Measurements from ENCODE around the gene FADS3. TPM values are rescaled to one million over a fixed set of nuclear protein-coding genes. Genes with fewer than 3 reads are reported as not detected.

FADS3 gene
- total RNA-seq, 3 donors from 2014 or later (not counting 1 experiment from before 2014, with no cell fraction given), result 10.8 to 17.8 (median 11.5) TPM

- Mint-ChIP-seq H3K4me1 (no peaks in the 10 kb centered on the region), H3K27ac (no peak overlapping the region), H3K9me3 (peaks cover 0 to 4% of the 10 kb centered on the region in 2 donors), H3K27me3 (ENCODE audit: low read depth in 2 of 2) (peaks cover 30 to 31% of the 10 kb centered on the region in 2 donors), H3K4me3 (no peak overlapping the region), H3K36me3 (no peaks in the 10 kb centered on the region)
- no peak for ATAC-seq
- no peaks in the 10 kb centered on the region for H3K36me3 ChIP-seq (ENCODE audit: control insufficient read depth, insufficient read depth, low read length)
- intact Hi-C loops (cut with micrococcal nuclease), result no loop called here
- H3K27ac ChIP-seq (ENCODE audit: low read length), result no peak overlapping the region
- TF ChIP-seq CTCF (IDR thresholded peaks at IDR 0.05), result no peak
- no peaks in the 10 kb centered on the region for H3K9me3 ChIP-seq (ENCODE audit: control insufficient read depth, insufficient read depth, low read length)
- no peak overlapping the region for H3K4me3 ChIP-seq (ENCODE audit: low read length)
- 96% methylated on average over 3 of the region's 3 CpGs for WGBS (ENCODE audit: insufficient coverage)
- no peak for DNase-seq
- no peaks in the 10 kb centered on the region for H3K27me3 ChIP-seq (ENCODE audit: control insufficient read depth, insufficient read depth, low read length)
- H3K4me1 ChIP-seq (ENCODE audit: control insufficient read depth, insufficient read depth, low read length), result no peaks in the 10 kb centered on the region
Measured at GRCh38 chr11:61930933-61931332, 39.6 kb upstream of the FADS3 start.

- DNase-seq, result no peak
- no peaks in the 10 kb centered on the region for H3K4me1 Mint-ChIP-seq
- intact Hi-C loops (cut with micrococcal nuclease), result no loop called here
- H3K27me3 Mint-ChIP-seq (ENCODE audit: low read depth in 2 of 2), result peaks cover 27% of the 10 kb centered on the region in 2 donors
- H3K36me3 ChIP-seq (ENCODE audit: control insufficient read depth, insufficient read depth, low read length), result no peaks in the 10 kb centered on the region
- no peaks in the 10 kb centered on the region for H3K4me1 ChIP-seq (ENCODE audit: control insufficient read depth, insufficient read depth, low read length)
- H3K27ac ChIP-seq (ENCODE audit: low read length), result no peak overlapping the region
- H3K9me3 ChIP-seq (ENCODE audit: control insufficient read depth, insufficient read depth, low read length), result no peaks in the 10 kb centered on the region
- H3K36me3 Mint-ChIP-seq, result no peaks in the 10 kb centered on the region
- no peak for ATAC-seq
- H3K4me3 ChIP-seq (ENCODE audit: low read length), result no peak overlapping the region
- H3K27me3 ChIP-seq (ENCODE audit: control insufficient read depth, insufficient read depth, low read length), result no peaks in the 10 kb centered on the region
- no peak overlapping the region for H3K27ac Mint-ChIP-seq
- TF ChIP-seq CTCF (IDR thresholded peaks at IDR 0.05), result no peak
- H3K9me3 Mint-ChIP-seq, result peaks cover 0 to 3% of the 10 kb centered on the region in 2 donors
- H3K4me3 Mint-ChIP-seq, result no peak overlapping the region
Measured at GRCh38 chr11:61928606-61929005, 37.3 kb upstream of the FADS3 start.

GRCh38 chr11:61927501-61927900 lies 36.2 kb upstream of the FADS3 start:
- Mint-ChIP-seq H3K4me1 (no peaks in the 10 kb centered on the region), H3K27ac (no peak overlapping the region), H3K9me3 (no peaks in the 10 kb centered on the region), H3K4me3 (no peak overlapping the region), H3K36me3 (no peaks in the 10 kb centered on the region), H3K27me3 (ENCODE audit: low read depth in 2 of 2) (peaks cover 18 to 20% of the 10 kb centered on the region in 2 donors)
- ATAC-seq (no peak), DNase-seq (no peak)
- intact Hi-C loops (cut with micrococcal nuclease), result no loop called here
- Histone ChIP-seq H3K4me1 (ENCODE audit: control insufficient read depth, insufficient read depth, low read length) (peaks cover 4% of the 10 kb centered on the region), H3K27ac (ENCODE audit: low read length) (no peak overlapping the region), H3K9me3 (ENCODE audit: control insufficient read depth, insufficient read depth, low read length) (no peaks in the 10 kb centered on the region), H3K27me3 (ENCODE audit: control insufficient read depth, insufficient read depth, low read length) (no peaks in the 10 kb centered on the region), H3K4me3 (ENCODE audit: low read length) (no peak overlapping the region), H3K36me3 (ENCODE audit: control insufficient read depth, insufficient read depth, low read length) (no peaks in the 10 kb centered on the region)
- no peak for TF ChIP-seq CTCF (IDR thresholded peaks at IDR 0.05)
- 91% methylated on average over 1 of the region's 1 CpG for WGBS (ENCODE audit: insufficient coverage)

GRCh38 chr11:61926235-61926634 lies 34.9 kb upstream of the FADS3 start:
- peaks cover 17 to 19% of the 10 kb centered on the region in 2 donors for H3K27me3 Mint-ChIP-seq (ENCODE audit: low read depth in 2 of 2)
- peaks cover 7% of the 10 kb centered on the region for H3K4me1 ChIP-seq (ENCODE audit: control insufficient read depth, insufficient read depth, low read length)
- no peaks in the 10 kb centered on the region for H3K36me3 ChIP-seq (ENCODE audit: control insufficient read depth, insufficient read depth, low read length)
- no peaks in the 10 kb centered on the region for H3K27me3 ChIP-seq (ENCODE audit: control insufficient read depth, insufficient read depth, low read length)
- no peak overlapping the region for H3K4me3 ChIP-seq (ENCODE audit: low read length)
- H3K9me3 Mint-ChIP-seq, result no peaks in the 10 kb centered on the region
- H3K27ac Mint-ChIP-seq, result no peak overlapping the region
- no peak for ATAC-seq
- H3K4me3 Mint-ChIP-seq, result no peak overlapping the region
- H3K27ac ChIP-seq (ENCODE audit: low read length), result no peak overlapping the region
- no peaks in the 10 kb centered on the region for H3K9me3 ChIP-seq (ENCODE audit: control insufficient read depth, insufficient read depth, low read length)
- WGBS (ENCODE audit: insufficient coverage), result 88% methylated on average over 3 of the region's 3 CpGs
- intact Hi-C loops (cut with micrococcal nuclease), result no loop called here
- no peak for DNase-seq
- H3K4me1 Mint-ChIP-seq, result no peaks in the 10 kb centered on the region
- TF ChIP-seq CTCF (IDR thresholded peaks at IDR 0.05), result no peak
- H3K36me3 Mint-ChIP-seq, result no peaks in the 10 kb centered on the region
